Peyer's patch (tissue), 4 donors: ENCODE data around the gene HOXA5. TPM values are rescaled to one million over a fixed set of nuclear protein-coding genes. Genes with fewer than 3 reads are reported as not detected.

ENCODE experiments used
- DNase-seq, 3 donors: peaks; one replicate each; pipeline ENCODE4 v3.0.0-alpha.2; 2017 to 2019
- H3K27ac ChIP-seq, 4 donors: fragments of 200-600 bp; sonication (generic); one replicate each; pipeline ENCODE4 v1.5.1; 2016 to 2019
- H3K27me3 ChIP-seq, 2 donors: fragments of 200-600 bp; sonication (generic); one replicate each; pipeline ENCODE4 v1.5.1; 2019
- H3K36me3 ChIP-seq, 3 donors: fragments of 200-600 bp; sonication (generic); one replicate each; pipeline ENCODE4 v1.5.1; 2016 to 2019
- H3K4me1 ChIP-seq, 4 donors: fragments of 200-600 bp; sonication (generic); one replicate each; pipeline ENCODE4 v1.5.1; 2016 to 2019
- H3K4me3 ChIP-seq, 4 donors: fragments of 200-600 bp; sonication (generic); 1 replicate in 3 of 4; 2 replicates in 1 of 4; pipeline ENCODE4 v1.5.1; 2016 to 2019; ENCODE audit warnings: mild to moderate bottlenecking in 1 of 4
- H3K9me3 ChIP-seq, 4 donors: fragments of 200-600 bp; sonication (generic); one replicate each; pipeline ENCODE4 v1.5.1; 2016 to 2019; ENCODE audit warnings: mild to moderate bottlenecking in 1 of 4
- POLR2A ChIP-seq, 2 donors: fragments of 450-650 bp; IDR thresholded peaks; one replicate each; pipeline ENCODE4 v1.5.1; 2017; ENCODE audit warnings: antibody characterized with exemption in 2 of 2, mild to moderate bottlenecking in 2 of 2, moderate library complexity in 2 of 2
- total RNA-seq, 4 donors: library from RNA; depleted of rRNA; stranded (reverse); fragments of >200 nt; gene quantifications; one replicate each; pipeline ENCODE4 v1.1.0, GENCODE V29; 2016
- TF ChIP-seq, protein P1 (sequence below), 6 experiments: fragments of 450-650 bp in 4 of 6; fragments of 200-600 bp in 2 of 6; sonication (generic) in 1 of 6; IDR thresholded peaks; one replicate each; pipeline ENCODE4 v1.5.1; 2017 to 2019; ENCODE audit warnings: antibody characterized with exemption in 6 of 6, mild to moderate bottlenecking in 3 of 6, moderate library complexity in 1 of 6

Gene HOXA5
- total RNA-seq, 4 donors from 2014 or later, result 8.3 to 24.3 (median 20.1) TPM

DNA sequence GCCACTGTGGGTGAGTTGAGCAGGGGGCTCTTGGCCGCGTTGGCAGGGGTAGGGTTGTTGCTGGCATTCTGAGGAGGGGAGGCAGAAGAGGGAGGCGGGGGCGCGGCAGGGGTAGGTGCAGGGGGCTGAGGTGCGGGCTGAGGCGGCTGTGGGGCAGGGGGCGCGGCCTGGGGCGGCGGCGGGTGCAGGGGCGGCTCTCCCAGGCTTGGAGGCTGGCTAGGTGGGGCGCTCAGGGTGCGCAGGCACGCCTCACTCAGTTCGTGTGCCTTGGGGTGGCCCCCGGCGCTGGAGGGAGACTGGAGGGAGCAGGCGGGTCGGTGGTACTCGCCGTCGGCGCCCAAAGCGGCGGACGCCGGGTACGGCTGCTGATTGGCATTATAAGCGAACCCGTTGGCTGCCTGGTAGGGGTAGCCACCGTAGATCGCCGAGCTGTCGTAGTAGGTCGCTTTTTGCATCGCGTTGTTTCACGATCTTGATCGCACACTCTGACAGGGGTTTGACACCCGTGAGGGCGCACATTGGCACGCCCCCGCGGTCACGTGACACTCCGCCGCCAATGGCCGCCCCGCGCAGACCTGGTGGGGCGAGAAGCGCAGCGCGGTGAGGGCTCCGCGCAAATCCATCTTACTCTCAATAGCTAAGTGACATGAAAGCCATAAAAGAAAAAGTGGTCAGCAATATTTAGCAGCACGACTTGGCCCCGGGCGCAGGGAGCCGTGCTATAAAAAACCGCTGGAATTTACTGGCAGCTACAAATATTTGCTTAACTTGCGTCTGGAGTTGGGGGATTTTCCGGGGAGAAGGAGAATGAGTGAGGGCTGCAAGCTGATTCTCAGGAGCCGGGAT lies 33.1 kb downstream of the HOXA5 start:
- peak overlapping the region; percentile 46 to 93 (median 74) for H3K27ac ChIP-seq
- peak overlapping the region in 2 of 4 donors; percentile 24 to 35 for H3K4me3 ChIP-seq
- H3K36me3 ChIP-seq, result no peaks in the 10 kb centered on the region
- TF ChIP-seq, protein P1, sequence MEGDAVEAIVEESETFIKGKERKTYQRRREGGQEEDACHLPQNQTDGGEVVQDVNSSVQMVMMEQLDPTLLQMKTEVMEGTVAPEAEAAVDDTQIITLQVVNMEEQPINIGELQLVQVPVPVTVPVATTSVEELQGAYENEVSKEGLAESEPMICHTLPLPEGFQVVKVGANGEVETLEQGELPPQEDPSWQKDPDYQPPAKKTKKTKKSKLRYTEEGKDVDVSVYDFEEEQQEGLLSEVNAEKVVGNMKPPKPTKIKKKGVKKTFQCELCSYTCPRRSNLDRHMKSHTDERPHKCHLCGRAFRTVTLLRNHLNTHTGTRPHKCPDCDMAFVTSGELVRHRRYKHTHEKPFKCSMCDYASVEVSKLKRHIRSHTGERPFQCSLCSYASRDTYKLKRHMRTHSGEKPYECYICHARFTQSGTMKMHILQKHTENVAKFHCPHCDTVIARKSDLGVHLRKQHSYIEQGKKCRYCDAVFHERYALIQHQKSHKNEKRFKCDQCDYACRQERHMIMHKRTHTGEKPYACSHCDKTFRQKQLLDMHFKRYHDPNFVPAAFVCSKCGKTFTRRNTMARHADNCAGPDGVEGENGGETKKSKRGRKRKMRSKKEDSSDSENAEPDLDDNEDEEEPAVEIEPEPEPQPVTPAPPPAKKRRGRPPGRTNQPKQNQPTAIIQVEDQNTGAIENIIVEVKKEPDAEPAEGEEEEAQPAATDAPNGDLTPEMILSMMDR (IDR thresholded peaks at IDR 0.05), result no peak
- TF ChIP-seq POLR2A (IDR thresholded peaks at IDR 0.05), result no peak
- no peaks in the 10 kb centered on the region for H3K27me3 ChIP-seq
- H3K4me1 ChIP-seq, result peaks cover 0 to 48% (median 0%) of the 10 kb centered on the region in 4 donors
- H3K9me3 ChIP-seq, result no peaks in the 10 kb centered on the region
- peak in 2 of 3 donors; percentile 78 to 82 for DNase-seq

DNA sequence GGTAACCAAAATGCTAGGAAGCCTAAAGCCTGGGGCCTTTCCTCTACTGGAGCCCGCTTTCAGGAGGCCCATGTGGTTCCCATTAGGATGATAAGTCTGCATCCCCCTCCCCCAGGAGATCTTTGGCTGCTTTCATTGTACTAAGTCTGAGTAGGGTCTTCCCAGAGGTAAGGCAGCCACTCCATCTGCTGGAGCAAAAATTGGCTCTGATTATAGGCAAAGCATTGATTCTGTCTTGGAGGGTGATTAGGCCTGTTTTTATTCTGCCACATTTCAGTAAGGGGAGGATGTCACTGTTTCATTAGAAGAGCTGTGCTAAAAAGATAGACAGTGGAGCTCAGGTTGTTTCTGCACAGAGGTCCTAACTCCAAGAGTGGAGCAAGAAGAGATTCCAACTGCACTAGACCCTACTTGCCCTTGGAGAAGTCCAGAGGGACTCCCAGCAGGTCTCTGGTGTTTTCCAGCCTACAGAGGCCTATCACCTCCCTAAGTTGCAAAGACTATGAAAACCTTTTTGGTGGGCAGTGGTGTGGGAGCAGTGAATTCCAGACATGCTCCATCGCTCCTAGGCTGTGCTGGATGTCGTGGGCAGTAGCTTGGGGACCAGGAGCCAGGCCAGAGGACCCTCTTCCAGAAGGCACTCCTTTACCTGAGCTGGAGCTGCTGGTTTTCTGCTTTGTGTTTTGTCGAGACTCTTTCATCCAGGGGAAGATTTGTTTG lies 33.9 kb downstream of the HOXA5 start:
- H3K27me3 ChIP-seq, result no peaks in the 10 kb centered on the region

DNA sequence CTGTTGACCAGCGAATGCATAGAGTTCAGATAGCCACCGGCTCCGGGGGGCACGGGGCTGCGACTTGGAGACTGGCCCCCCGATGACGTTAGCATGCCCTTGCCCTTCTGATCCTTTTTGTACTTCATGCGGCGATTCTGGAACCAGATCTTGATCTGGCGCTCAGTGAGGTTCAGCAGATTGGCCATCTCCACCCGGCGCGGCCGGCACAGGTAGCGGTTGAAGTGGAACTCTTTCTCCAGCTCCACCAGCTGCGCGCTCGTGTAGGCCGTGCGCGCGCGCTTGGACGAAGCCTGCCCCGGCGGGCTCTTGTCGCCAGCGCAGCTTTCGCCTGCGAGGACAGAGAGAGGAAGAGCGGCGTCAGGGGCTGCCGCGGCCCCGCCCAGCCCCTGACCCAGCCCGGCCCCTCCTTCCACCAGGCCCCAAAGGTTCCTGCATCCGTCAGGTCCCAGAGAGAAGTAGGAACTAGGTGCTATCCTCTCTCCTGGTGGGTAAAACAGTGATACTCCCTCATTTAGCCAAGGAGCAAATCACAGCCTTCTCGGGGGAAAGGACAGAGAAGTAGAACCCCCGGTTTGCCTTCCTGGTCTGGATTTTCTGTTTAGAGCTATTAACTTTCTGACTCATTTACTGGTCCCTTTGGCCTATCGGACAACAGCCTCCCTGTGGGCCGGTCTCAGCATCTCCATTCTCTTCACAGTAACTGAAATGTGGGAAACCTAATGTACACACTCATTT lies 34.9 kb downstream of the HOXA5 start:
- Histone ChIP-seq H3K27me3 (no peaks in the 10 kb centered on the region), H3K4me3 (peak overlapping the region in 3 of 4 donors; percentile 21 to 50 (median 39)), H3K9me3 (no peaks in the 10 kb centered on the region), H3K4me1 (peaks cover 0 to 41% (median 0%) of the 10 kb centered on the region in 4 donors), H3K36me3 (no peaks in the 10 kb centered on the region), H3K27ac (peak overlapping the region; percentile 58 to 93 (median 82))
- TF ChIP-seq POLR2A (IDR thresholded peaks at IDR 0.05), result peak in 1 of 2 donors; percentile 50
- TF ChIP-seq, protein P1 (IDR thresholded peaks at IDR 0.05), result peak in 1 of 6 experiments; percentile 5
- peak in 1 of 3 donors; percentile 77 for DNase-seq

More for the DNA sequence above, 33.9 kb downstream of the HOXA5 start:
- Histone ChIP-seq H3K4me3 (peak overlapping the region in 1 of 4 donors; percentile 24), H3K27ac (peak overlapping the region; percentile 58 to 93 (median 82)), H3K4me1 (peaks cover 0 to 41% (median 0%) of the 10 kb centered on the region in 4 donors), H3K9me3 (no peaks in the 10 kb centered on the region), H3K36me3 (no peaks in the 10 kb centered on the region)
- DNase-seq, result no peak
- TF ChIP-seq, protein P1 (IDR thresholded peaks at IDR 0.05), result no peak

DNA sequence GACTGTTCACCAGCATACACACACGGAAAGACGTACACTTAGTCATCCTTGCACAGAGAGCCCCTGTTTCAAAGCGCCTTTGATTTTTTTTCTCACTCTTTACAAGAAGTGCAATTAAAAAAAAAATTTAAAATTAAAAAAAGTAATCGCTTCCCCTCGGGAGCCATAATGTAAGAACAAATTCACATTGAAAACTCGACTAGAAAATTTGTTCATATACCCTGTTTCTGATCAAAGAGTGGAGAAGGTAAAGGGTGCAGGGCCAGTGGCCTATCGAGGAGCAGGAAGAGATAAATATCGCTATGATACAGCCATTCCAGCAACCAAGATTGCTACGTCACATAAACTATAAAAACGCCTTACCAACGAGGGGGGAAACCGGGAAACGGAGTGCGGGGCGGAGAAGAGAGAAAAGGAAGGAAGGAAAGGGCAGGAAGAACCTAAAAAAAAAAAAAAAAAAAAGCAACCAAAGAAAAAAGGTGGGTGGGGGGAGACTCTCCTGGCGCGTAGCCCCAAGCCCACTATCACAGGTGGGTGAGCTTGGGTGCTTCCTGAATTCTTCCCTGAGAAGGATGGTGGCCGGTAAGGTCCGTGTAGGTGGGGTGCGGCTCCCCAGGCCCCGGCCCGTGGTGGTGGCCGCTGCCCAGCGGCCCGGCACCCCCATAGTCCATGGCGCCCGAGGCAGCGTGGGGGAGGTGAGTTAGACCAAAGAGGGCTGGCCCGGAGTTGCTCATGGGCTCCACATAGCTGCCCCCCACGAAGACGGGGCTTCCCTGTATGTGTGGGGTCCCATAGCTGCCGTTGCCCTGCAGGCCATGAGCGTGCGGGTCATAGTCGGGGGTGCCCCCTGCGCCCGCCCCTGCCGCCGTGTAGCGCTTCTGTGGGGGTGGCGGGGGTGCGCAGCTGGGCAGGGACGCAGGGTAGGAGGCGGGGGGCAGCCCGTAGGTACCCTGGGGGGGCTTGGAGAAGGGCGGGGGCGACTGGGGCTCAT lies 35.8 kb downstream of the HOXA5 start:
- peaks cover 0 to 35% (median 0%) of the 10 kb centered on the region in 4 donors for H3K4me1 ChIP-seq

More for the DNA sequence above, 35.8 kb downstream of the HOXA5 start:
- H3K9me3 ChIP-seq, result no peaks in the 10 kb centered on the region
- H3K27ac ChIP-seq, result peak overlapping the region; percentile 58 to 93 (median 82)
- H3K4me3 ChIP-seq, result peak overlapping the region in 3 of 4 donors; percentile 21 to 50 (median 41)
- TF ChIP-seq, protein P1 (IDR thresholded peaks at IDR 0.05), result no peak
- DNase-seq, result peak in 1 of 3 donors; percentile 59
- H3K36me3 ChIP-seq, result no peaks in the 10 kb centered on the region
- no peaks in the 10 kb centered on the region for H3K27me3 ChIP-seq
